DMS53 treated with DMSO at 0.1 percent for 48 hours (cell line): ENCODE data around the gene ADAMTS9.
A peak's percentile ranks its signal among the peaks of the same experiment; 100 is the strongest.

Experiments
- DNase-seq: peaks from one replicate; lab custom pipeline; 2025; ENCODE audit not compliant: unreplicated experiment; lab: John Stamatoyannopoulos, UW

ADAMTS9 gene

DNA sequence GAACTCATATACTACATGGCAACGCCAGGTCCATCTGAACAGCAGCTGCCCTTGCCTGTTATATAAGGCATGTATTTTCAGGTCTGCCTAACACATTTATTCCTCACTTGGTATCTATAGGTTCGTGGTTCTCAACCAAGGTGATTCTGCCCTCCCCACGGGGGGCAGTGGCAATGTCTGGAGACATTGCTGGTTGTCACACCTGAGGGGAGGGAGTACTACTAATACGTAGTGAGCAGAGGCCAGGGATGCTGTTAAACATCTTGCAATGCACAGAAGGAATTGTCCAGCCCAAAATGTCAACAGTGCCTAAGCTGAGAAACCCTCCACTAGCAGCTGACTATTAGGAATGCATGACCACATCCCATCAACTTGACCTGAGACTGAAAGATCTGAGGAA is 32.6 kb downstream of the ADAMTS9 start:
- DNase-seq: no peak

DNA sequence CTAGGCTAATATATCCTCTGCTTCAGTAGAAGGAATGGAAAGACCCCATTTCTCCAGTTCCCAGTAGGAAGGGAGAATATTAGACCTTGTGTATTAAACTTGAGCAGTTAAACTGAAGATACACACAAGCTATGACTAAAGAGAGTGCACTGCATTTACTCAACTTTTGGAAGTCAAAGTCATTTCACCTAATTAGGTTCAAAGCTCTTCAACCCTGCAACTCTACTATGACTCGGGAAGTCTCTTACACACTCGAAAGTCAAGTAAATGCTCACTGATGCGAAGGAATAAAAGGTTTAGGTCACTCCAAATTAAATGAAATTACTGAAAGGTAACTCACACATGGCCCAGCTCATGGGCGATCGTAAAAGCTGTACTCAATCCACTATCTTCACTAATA is 33.8 kb downstream of the ADAMTS9 start:
- DNase-seq: no peak

DNA sequence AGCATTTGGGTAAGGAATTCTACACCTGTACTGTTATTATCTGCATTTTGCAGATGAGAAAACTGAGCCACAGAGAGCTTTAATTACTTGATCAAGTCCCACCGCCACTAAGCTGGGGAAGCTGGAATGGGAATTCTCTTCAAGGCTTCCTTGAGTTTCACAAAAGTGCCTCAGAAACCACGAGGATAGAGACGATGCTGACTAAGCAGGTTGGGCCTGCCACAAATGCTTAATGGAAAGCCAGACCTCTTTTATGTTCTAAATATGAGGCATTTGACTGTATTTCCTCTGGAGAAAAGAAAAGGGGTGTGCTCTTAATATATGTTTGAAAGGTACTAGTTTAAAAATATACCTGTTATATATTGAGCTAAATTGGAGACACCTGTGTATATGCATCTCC is 34.7 kb downstream of the ADAMTS9 start:
- DNase-seq: no peak

DNA sequence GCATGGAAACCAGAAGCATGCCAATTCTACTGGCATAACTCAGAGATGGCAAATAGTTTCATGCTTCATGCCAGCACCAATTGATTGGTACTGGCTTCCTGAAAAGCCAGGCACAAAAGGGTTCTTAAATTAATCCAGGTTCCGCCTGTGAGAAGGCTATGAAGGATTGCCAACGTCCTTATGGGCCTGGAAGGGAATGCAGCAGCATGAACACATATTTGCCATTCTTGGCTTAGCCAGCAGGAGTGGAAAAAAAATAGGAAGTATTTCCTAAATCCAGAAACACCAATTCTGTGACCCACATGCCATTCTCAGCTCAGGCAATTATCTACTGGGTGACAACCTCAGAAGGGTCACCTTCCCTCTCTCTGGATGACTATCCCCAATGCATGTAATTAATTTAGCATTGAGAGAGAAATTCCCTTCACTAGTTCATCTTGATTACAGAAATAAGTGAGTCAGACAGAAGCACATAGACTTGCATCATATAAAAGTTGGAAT is 36.0 kb downstream of the ADAMTS9 start:
- DNase-seq: no peak

DNA sequence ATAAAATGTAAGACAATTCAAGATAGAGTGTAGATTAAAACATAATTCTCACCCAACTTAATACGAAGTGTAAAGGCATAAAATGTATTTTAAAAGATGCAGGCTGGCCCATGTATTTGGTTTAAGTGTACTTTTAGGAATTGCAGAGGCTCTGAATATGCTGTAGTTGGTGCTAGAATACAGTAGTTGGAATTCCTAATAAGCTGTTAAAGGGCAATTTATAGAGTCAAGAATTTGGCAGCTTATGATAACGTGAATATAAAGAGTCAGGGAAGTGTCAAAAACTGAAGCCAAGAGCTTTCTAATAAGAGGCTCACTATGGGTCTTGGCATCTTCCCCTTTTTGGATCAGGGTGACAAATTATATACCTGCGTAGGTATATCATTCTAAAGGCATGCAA is 36.5 kb downstream of the ADAMTS9 start:
- DNase-seq: no peak

DNA sequence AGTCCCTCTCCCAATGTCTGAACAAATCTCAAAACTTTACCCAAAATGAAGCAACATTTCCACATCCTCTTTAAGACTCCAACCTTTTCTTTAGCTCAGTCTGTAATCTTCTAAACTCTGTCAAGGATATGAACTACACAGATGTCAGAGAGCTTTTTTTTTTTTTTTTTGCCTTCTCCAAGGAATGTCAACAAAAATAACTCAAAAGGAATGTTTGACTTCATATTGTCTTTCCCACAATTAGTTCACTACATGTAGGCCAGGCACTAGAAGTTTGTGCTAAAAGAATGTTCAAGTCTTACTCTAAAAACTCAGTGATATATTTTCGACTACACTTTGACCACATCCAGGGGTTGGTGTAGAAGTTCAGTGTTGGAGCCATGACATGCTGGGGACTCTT is 37.1 kb downstream of the ADAMTS9 start:
- no peak for DNase-seq

DNA sequence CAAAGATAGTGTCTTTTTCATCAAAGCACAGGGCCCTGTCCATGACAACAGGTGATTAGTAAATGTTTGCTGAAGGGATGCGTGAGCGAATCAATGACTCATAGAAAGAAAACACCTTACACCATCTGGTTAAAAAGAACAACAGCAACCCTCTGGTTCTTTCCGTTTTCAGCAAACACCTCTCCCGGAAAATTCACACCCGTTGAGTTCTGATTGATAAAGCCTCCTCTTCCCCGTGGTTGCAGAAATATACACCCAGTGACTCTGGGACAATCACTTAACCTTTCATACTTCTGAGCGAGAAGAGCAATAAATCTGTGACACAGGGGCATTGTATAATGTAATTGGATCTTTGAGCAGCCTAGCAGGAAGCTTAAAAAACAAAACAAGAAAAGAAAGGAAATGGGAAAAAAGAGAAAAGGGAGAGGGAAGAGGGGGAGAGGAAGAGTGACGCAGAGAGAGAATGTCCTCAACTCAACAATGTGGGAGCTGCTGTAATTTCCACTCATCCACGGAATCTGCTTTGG is 37.6 kb downstream of the ADAMTS9 start:
- DNase-seq: peak; percentile 29

DNA sequence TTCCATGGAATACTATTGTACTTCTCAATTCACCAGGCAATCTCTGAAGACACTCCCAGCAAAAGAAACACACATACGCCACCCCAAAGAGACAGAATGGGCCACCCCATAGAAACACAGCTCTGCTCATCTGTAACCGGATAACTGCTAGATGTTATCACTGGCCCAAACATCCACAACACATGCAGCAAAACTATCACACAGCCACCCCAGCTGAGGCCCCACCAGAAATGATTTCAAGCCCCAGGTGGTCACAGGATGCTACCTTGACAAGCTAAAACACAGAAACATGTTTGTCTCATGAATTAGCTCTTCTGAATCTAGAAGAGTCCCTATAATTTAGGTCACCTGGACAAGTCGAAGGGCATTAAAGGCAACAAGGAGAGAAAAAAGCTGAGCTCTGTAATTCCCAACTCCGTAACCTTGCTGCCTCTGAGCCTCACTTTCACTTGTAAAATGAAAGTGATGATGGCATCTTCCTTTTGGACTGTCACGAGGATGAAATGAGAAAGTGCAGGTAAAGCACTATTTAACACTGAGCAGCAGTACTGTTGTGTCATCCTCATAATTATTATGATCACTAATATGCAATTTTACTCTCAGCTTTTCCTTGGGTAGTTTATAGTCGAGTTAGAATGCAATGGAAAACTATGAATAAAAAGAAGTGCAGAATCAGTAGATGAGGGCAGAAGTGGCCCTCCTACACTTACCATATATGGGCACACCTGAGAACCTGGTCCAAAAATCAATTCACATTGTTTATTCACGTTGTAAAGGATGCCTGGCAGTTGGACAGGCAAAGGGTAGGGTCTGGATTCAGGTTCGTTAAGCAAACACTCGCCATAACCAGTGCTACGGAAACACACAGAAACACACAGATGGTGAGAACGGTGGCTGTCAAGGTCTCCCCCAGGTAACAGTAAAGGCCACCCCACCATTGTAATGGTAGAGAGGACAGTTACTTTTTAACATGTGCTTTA is 38.6 kb downstream of the ADAMTS9 start:
- no peak for DNase-seq

DNA sequence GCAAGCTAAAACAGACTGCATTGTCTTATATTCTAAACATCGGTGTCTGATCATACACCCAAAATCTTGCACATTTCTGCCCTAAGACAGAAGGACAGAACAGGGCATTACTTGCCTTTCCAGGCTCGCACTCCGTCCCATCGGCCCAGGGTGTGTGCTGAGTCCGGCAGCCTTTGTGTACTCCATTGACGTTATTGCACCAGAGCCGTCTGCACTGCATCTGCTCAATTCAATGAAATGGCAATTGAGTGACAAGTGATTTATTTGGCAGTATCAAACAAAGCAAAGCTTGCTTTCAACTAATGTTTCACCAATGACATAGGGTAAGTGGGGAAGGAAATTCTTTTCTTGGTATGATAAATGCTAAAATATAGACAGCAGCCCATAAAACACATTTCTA is 40.0 kb downstream of the ADAMTS9 start:
- no peak for DNase-seq

DNA sequence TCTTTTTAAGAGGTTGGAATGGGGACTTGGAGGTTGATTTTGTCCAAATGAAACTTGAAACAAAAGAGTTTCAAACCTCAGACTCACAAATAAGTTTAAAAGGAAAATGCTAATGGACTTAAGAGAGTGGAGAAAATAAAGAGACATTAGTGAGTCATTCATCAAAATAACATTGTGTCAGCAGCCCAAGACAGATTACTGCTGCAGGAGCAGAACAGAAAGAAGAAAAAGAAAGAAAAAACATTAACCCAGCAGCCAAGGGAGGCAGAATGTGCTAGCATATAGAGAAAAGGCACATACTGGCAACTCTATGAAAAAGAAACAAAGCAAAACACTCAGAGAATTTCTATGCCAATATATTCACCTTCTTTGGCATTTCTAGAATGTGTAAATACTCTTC is 42.6 kb downstream of the ADAMTS9 start:
- no peak for DNase-seq

DNA sequence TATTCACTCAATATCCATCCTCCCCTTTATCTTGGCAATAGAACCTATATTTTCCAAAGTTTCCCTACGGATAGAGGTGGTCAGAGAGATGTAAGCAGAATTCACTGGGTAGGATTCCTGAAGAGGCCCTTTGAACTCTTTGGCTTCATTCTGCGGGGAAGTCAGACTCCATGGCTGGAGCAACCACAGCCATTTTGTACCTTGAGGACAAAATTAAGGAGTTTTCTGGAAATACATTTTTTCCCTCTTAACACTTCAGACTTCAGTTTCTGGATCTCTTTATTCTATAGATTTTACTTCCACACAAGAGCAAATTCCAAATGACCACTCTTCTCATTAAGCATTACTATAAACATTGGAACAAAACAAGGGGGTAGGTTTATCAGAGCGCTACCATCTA is 43.3 kb downstream of the ADAMTS9 start:
- no peak for DNase-seq

DNA sequence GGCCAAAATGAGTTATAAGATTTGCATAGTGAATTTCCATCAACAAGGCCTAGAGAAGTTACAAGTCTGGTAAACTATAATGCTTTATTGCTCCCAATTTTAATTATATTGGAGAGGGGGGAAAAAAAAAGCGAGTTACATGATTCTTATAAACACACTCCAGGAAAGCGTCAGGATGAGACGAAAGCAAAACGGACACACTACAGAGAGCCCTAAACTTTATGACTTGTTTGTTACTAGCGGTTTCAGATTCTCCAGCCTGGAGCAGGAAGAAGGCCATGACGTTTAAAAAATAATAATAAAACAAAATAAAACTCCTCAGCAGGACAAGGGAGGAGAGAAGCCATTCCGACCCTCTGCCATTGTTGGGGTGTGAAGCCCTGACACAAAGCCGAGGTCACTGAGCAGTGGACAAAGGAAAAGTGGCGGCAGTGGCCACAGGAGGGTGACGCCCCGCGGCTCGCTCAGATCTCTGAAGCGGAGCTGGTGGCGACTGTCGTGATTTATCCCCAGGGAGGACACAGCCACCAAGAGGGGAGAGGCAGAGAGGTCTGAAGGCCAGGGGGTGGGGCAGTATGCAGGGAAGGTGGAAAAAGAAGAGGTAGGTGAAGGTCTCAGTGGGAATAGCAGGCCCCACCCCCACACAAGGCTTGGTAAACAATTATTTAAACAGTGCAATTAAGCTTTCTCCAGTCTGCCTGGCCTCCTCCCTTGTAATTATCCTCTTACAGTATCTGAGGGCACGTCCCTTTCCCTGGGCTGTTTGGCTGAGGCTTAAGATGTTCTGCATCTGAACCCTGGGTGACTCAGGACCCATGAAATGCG is 45.3 kb downstream of the ADAMTS9 start:
- no peak for DNase-seq

DNA sequence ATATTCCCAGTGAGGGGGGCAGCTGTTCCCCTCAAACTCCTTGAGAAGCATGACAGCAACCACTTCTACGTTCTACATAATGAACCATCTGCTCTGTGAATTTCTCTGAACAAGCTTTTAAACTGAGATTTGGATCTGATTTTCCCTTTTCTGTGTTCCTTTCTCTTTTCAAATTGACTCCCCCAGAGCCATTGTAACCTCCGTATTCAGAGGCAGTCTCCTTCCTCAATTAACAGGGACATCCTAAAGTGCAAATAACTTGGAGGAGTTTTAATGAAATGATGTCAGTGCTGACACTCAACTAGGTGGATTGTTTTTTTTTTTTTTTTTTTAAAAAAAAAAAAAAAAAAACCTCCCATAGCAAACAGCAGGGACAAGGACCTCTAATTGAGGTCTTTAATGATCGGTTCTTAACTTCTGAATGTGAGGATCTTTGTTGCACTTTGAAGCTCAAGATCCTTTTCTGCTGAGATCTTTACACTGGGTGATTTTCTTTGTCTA is 48.8 kb downstream of the ADAMTS9 start:
- DNase-seq: no peak

DNA sequence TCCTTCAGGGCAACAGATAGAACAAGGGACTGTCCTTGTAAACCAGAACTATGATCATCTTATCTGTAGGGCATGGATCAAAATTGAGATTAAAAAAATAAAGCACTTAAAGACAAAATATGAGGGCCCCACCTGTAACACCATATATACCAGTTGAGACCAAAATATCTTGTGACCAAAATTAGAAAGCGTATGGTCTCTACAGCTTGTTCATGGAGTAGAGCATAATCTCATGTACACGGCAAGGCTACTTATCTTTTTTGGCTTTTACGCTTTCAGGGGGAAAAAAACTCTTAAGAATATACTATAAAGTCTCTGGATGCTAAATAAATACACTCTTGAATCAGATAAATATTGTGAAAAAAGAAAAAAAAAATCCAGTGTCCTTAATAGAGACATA is 49.3 kb downstream of the ADAMTS9 start:
- DNase-seq: no peak

DNA sequence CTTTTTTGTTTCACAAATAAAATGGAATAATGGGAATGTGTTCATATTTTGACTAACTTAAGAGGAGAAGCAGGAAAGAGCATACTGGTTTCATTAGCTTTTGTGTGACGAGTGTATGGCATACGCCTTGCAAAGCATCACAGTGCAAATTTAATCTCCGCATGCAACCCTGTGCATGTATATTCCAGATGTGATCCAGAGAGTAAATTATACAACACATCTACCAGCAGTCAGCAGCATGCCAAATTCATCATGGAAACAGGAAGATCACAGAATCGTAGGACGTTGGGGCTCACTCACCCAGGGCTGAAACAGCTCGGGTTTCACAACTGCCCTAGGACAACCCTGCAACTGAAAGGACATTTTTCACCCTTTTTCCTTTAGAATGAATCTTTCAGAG is 53.4 kb downstream of the ADAMTS9 start:
- DNase-seq: no peak

DNA sequence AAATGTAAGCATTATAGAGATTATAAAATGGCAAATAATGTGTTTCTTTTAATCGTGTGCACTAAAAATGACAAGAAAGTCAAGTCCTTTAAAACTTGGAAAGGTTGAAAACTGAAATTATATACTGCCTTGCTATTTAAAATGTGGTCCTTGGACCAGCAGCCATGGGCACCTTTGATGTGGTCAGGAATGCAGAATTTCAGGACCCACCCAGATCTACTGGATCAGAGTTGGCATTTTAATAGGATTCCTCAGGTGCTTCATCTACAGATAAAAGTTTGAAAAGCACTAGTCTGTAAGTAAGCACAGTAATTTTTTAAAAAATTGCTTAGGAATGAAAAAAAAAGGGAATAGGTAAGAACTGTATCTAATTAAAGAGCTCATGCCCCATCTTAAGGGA is 55.8 kb downstream of the ADAMTS9 start:
- DNase-seq: no peak

DNA sequence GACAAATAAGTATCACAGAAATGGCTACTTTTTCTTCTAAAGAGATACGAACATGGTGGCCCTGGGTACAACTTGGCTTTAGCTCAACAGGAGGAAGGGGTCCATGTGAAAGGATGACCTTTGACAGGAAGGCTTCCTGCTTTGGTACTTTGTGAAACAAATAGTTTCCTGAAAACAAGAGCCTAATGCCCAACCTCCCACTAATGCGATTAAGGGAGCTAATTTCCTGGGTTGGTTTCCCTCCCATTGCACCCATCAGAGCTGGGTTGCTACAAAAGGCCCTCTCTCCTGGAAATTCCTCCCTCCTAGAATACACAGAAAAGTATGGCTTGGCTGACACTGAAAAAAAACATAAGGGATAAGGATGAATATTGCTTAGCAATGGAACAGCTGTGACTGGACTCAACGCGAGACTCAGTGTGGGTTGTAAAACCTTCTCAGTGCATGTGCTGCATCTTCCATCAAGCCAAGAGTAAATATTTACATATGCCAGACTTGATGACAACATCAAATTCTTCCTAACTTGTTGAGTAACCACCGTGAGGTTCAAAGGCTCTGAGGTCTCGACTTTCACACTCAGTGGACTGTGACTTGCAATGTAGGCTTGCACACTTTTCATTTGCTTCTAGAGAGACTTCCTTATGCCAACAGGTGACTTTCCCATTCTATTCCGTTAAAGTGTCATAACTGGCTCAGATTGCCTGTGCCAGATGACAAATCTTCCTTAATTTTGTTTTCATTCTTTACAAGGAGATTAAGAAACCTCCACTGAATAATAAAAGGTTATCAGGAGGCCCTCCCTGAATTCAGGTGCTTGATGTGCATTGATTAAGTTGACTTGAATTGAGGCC is 60.1 kb downstream of the ADAMTS9 start:
- no peak for DNase-seq

DNA sequence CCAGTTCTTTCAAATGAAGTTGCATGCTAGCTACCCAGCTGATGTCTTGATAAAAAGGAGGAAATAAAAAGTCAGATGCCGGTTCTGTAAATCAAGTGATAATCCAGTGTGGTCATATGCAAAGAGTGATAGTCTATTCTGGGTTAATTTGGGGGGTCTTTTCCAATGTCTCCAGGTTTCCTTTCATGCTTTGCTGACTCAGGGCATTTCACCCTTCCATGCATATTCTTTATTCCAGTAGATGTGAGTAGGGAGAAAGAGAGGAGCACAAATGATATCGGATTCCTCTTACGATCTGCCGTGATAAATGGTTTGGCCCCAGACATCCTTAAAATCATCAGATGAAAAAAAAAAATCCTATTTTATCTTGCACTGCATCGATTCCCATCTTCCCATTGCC is 60.8 kb downstream of the ADAMTS9 start:
- no peak for DNase-seq

DNA sequence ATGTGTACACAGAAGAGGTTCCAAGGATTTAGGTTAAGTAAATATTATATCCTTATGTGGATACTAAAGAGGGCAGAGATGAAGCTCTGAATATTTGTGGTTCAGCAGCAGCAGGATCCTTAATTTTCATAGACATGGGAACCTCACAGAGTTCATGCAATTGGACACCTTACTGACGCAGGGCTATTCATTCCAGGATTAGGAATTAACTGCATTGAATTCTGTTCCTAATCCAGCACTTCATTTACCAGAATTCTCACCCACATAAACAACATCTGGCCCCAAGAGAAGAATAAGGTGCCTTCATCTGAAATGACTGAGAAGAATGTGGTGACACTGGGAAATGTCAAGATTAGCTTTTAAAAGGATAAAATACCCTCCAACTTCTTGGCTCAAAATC is 62.4 kb downstream of the ADAMTS9 start:
- DNase-seq: no peak

DNA sequence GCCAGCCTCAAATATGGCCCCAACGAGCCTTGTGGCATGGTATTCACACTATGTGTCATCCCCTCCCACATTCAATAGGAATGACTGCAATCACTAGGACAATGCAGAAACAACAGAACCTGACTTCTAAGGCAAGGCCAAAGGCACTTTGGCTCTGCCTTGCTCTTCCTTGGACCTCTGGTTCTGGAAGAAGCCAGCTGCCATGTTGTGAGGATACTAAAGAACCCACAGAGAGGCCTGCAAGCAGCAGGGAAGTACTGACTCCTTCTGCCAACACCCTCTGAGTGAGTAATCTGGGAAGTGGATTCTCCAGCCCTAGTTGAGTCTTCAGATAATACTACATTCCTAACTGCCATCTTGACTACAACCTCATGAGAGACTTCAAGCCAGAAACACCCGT is 64.7 kb downstream of the ADAMTS9 start:
- no peak for DNase-seq
